GDM1 (cell line): ENCODE results near the gene RASSF9.

ENCODE experiments used
- DNase-seq: peaks from one replicate; lab custom pipeline; 2025; lab: John Stamatoyannopoulos, UW

The RASSF9 gene

DNA sequence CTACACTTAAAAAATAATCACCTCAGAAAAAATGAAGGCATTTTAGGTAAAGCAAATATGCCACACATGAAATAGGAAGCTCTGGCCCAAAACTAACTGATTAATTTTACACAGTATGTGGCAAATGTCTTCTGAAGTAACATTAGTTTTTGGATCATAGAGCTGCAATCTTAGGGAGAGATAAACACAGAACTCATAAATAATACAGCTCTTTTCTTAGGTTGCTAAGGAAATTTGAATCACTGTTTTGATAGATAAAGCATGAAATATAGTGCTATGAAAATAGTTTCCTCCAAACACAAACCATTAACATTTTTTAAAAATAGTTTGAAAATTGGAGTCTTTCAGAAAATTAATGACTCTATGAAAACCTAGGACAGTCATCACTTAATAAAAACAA, 15.0 kb downstream of the RASSF9 start:
- DNase-seq, result no peak

GRCh38 chr12:85820101-85820500, 16.1 kb downstream of the RASSF9 start:
- DNase-seq, result no peak

DNA sequence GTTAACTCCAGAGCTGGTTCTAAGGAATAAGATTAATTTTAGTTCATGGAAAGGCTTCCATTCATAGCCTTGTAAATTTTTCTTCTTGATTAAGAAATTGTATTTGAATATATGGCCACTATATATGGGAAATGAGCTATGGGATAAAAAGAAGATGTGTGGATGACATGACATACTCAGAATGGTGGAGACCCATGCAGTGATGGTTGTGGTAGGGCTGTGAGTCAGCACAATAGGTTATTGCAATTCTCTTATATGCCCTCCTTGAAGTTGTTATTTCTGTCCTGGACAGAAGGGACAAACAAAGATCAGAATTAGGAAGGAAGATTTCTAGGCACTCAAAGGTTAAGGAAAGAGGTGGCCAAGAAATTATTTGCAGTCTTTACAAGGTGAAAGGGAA, 21.5 kb downstream of the RASSF9 start:
- DNase-seq, result no peak

DNA sequence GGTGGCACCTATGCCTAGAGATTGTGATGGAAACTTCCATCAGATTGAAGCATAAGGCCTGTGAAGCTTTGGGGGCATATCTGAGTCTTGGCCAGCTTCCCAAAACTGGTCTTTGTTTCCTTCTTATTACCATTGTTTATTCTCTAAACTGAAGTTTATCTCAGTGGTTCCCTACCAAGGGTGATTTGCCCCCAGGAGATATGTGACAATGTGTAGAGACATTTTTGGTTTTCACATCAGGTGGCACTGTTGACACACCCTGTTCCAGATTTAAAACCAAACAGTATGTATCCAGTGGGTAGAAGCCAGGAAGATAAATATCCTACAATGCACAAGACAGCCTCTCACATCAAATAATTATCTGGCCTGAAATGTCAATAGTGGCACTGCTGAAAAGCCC, 22.1 kb downstream of the RASSF9 start:
- no peak for DNase-seq

DNA sequence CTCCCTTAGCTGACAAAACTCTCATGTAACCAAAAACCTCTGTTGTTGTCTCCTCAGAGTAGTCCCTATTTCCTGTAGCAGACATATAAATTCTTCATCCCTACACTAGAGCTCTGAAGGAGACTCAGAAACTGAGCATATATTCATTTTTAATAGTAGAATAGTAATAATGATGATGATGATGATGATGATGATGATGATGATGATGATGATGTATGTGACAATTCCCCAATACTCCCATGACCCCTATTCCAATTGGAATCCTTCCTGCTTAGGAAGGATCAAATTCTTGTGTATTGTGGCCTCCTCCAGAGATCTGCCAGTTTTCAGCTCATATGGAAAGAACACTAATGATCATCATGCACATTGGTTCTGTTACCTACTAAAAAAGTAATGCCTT, 26.7 kb downstream of the RASSF9 start:
- no peak for DNase-seq

DNA sequence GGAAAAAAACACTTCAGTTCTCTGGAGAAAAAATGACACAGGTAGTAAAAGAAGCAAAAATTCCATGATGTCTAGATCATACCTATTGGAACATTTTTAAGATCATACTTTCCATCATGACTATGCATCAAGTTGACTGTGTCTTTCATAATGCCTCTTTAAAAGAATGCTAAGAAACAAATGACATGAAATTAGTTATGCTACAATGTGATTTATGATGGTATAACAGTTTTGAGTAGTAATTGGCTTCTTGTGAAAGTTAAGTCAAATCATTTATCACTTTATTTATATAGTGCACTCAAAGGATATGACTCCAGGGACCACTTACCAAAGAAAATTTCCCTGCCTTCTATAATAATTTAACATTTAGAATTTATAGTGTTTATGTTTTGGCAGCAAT, 28.5 kb downstream of the RASSF9 start:
- DNase-seq, result no peak

DNA sequence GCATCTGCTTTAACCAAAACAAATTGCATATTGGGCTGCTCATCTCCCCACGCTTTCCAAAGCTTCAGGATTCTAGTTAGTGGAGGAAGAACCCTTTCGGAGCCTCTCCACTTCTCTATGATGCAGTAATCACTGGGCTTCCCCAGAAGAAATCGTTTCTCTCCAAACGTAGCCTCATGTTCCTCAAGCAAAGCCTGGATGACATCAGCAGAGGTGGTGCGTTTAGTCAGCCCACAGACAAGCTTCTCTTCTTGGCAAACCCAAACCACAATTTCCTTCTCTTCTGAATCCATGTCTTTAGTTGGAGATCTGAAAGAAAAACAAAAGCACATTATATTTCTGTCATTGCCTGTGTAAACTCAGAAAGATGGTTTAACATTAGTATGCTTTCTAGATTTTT, 30.6 kb downstream of the RASSF9 start:
- no peak for DNase-seq

DNA sequence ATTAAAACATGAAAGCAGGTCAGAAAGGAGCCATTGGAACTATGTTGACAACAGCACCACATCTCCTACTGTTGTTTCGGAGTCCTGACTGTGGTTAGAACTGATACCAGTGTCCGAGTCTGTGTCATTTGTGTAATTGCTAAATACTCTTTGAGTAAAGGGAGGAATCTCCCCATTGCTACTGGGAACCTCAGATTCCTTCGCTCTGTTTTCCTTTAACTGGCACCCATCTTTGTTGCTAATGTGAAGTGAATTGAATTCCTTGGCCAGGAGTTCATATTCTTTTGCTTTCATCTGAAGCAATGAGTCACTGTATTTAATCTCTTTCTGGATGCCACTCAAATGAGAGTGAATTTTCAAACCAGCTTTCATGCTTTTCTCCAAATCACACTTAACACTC, 31.5 kb downstream of the RASSF9 start:
- DNase-seq, result no peak

GRCh38 chr12:85803923-85804322, 32.3 kb downstream of the RASSF9 start:
- DNase-seq, result no peak

DNA sequence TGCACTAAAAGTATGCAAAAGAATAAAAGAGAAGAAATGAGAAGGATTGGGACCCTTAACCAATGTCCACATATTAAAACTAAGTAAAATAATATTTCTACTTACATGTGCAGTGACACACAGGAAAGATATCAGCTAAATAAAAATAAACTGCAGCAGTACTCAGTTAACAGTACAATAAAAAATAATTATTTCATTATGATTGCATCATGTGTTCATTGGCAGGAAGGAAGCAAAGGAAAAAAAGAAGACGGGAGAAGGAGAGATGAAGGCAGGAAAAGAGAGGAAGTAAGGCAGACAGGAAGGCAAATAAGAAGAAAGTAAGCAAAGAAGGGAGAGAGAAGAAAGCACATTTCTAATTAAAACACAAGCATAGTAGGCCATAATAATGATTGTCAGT, 33.0 kb downstream of the RASSF9 start:
- DNase-seq, result no peak

- DNase-seq, result no peak
Observed at GRCh38 chr12:85798122-85798521, 38.1 kb downstream of the RASSF9 start.

DNA sequence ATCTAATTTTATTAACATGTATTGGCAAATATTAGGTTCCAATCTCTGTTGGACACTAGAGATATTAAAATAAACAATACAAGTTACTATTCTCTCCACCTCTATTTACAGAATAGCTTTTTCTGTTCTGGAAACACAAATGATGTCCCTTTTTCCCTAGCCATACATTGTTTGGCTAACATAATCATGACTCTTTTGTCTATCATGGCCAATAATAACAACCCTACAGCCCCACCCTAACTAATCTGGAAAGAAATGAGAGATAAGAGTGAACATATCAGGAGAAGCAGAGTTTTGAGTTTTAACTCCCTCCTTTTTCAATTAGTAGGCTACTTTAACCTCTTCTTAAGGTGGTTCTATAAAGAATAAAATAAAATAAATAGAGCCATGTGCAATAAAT, 40.2 kb downstream of the RASSF9 start:
- no peak for DNase-seq

DNA sequence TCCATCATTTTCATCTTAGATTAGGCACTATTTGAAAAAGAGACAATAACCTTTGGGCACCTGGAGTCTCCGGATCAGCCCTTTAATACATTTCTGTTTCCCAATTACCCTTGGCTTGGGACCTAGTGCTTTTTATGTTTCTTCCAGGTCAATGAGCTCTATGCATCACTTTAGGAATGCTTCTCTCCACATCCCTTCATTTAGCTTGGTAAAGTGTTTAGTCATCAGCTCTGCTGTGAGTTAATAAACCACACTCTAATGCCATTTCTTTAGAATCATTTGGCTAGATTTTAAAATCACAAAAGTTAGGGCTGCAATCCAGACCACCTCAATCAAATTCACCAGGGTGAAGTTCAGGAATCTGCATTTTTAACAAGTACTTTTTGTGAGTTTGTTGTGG, 41.7 kb downstream of the RASSF9 start:
- no peak for DNase-seq

- no peak for DNase-seq
Observed at GRCh38 chr12:85784096-85784720, 52.0 kb downstream of the RASSF9 start.

DNA sequence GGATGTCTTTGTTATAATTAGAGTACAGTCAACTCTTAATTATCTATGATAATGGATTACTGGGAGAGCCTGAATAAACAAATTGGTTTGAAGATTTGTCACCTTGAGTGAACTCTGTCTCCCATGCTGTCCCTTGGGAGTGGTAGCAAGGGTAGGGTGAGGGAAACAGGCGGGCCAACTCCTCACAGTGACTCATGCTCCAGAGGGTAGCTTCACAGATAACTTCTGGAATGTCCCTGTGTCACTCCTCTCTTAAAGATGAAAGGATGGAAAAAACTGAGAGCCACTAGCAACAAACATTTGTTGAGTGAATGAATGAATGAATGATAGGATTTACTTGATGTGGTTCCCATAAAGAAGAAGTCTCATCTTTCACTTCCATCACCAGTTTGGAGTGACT, 53.5 kb downstream of the RASSF9 start:
- DNase-seq, result no peak

- no peak for DNase-seq
Observed at GRCh38 chr12:85781766-85782165, 54.4 kb downstream of the RASSF9 start.

- DNase-seq, result no peak
Observed at GRCh38 chr12:85779768-85780167, 56.4 kb downstream of the RASSF9 start.

- DNase-seq, result no peak
Observed at GRCh38 chr12:85775091-85775490, 61.1 kb downstream of the RASSF9 start.

- DNase-seq, result no peak
Observed at GRCh38 chr12:85765453-85765869, 70.7 kb downstream of the RASSF9 start.

GRCh38 chr12:85759623-85760022, 76.6 kb downstream of the RASSF9 start:
- DNase-seq, result no peak

DNA sequence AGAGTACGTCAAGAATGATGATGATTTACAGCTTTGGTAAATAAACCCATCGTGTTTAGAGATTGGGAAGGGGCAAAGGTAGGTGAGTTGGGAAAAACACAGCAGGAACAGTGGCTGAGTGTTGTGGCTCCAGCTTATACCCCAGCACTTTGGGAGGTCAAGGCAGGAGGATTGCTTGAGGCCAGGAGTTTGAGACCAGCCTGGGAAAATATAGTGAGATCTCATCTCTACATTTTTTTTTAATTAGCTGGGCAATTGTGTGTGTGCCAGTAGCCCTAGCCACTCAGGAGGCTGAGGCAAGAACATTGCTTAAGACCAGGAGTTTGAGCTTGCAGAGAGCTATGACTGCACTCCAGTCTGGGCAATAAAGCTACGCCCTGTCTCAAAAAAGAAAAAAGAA, 77.1 kb downstream of the RASSF9 start:
- no peak for DNase-seq

DNA sequence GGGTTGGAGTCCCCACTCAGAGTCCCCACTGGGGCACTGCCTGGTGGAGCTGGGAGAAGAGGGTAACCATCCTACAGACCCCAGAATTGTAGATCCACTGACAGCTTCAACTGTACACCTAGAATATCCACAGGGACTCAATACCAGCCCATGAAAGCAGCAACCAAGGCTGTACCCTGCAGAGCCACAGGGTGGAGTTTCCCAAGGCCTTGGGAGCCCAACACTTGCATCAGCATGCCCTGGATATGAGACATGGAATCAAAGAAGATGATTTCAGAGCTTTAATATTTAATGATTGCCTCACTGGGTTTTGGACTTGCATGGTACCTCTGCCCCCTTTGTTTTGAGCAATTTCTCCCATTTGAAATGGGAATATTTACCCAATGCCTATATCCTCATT, 80.4 kb downstream of the RASSF9 start:
- DNase-seq, result no peak
